GM10266 (cell line): Measurements from ENCODE around the gene ATG4D.
"Not testable (repeated sequence)": the region's sequence is repeated elsewhere in the genome, so short reads cannot be mapped to it uniquely, and the experiment has no call there.

Source experiments
- DNase-seq: peaks from one replicate; pipeline ENCODE4 v3.0.0; 2012; ENCODE audit errors: extremely low spot score
- TF ChIP-seq, protein P1 (sequence below): IDR thresholded peaks from 2 replicates; pipeline ENCODE4 v1.5.1; 2012; ENCODE audit warnings: mild to moderate bottlenecking, low read depth; ENCODE audit not compliant: control insufficient read depth, insufficient read depth; ENCODE audit errors: missing control alignments

Gene ATG4D

DNA sequence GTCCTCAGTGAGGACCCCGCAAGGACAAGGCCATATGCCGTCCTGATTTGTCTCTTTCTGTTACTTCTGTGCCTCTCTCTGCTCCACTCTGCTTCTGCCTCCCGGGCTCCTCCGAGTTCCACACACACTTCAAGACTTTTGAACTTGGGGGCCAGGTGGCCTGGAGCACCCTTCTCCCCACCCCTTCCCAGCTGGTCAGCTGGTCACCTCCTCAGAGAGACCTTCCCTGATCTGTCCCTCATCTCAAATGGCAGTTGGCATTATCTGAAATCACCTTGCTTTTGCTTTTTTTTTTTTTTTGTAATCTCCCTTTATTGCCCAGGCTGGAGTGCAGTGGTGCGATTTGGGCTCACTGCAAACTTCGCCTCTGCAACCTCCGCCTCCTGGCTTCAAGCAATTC, 24.3 kb upstream of the ATG4D start:
- TF ChIP-seq, protein P1, sequence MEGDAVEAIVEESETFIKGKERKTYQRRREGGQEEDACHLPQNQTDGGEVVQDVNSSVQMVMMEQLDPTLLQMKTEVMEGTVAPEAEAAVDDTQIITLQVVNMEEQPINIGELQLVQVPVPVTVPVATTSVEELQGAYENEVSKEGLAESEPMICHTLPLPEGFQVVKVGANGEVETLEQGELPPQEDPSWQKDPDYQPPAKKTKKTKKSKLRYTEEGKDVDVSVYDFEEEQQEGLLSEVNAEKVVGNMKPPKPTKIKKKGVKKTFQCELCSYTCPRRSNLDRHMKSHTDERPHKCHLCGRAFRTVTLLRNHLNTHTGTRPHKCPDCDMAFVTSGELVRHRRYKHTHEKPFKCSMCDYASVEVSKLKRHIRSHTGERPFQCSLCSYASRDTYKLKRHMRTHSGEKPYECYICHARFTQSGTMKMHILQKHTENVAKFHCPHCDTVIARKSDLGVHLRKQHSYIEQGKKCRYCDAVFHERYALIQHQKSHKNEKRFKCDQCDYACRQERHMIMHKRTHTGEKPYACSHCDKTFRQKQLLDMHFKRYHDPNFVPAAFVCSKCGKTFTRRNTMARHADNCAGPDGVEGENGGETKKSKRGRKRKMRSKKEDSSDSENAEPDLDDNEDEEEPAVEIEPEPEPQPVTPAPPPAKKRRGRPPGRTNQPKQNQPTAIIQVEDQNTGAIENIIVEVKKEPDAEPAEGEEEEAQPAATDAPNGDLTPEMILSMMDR = no peak
- DNase-seq = peak; percentile 7

DNA sequence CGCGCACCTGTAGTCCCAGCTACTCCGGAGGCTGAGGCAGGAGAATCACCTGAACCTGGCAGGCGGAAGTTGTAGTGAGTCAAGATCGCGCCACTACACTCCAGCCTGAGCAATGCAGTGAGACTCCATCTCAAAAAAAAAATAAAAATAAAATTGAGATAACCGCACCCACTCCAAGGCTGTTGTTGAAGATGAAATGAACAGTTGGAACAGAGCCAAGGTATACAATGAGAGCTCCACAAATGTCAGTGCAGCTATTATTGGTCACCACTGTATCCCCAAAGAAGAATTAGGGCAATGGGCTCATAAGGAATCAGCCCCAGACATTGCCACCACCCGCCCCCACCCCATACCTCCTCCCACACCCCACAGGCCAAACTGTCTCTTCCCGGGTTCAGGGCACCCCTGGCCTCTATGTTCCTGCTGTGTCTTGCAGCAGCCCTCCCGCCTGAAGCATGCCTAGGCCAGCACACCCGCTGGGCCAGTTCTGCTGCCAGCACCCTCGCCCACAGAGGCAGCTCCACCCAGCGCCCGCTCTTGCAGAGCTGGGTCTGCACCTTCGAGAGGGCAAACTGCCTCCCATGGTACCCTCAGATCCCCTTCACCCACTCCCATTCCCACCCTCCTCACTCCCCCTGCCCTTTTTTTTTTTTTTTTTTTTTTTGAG, 22.9 kb upstream of the ATG4D start:
- DNase-seq = peak; percentile 10
- TF ChIP-seq, protein P1 = no peak

GRCh38 chr19:10521461-10522171, 22.1 kb upstream of the ATG4D start:
- TF ChIP-seq, protein P1 = no peak
- peak; percentile 1 for DNase-seq

DNA sequence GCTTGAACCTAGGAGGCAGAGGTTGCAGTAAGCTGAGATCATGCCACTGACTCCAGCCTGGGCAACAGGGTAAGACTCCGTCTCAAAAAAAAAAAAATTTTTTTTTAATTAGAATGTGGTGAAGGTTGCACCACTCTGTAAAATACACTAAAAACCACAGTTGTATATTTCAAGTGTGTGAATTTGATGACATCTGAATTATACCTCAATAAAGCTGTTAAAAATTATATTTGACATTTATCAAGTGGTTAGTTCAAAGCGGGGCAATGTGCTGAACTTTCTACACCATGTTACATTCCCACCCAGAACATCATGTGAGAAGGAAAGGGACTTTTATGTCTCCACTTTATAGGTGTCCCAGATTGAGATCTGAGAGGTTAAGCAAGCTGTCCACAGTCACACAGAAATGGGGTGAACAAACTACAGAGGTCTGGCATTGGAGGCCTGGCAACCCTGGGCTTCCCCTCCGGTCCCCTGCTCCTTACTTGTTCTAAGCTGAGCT, 20.5 kb upstream of the ATG4D start:
- DNase-seq = no peak
- TF ChIP-seq, protein P1 = no peak

- TF ChIP-seq, protein P1 = no peak
These were observed 18.1 kb upstream of the ATG4D start for GRCh38 chr19:10525636-10526035.

DNA sequence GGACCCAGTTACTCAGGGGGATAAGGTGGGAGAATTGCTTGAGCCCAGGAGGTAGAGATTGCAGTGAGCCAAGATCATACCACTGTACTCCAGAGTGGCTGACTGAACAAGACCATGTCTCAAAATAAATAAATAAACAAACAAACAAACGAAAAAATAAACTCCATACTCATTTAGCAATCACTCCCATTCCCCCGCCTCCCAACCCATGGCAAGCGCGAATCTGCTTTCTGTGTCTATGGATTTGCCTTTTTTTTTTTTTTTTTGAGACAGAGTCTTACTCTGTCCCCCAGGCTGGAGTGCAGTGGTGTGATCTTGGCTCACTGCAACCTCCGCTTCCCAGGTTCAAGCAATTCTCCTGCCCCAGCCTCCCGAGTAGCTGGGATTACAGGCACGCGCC, 16.8 kb upstream of the ATG4D start:
- DNase-seq = not testable (repeated sequence)

More at GRCh38 chr19:10525636-10526035, 18.1 kb upstream of the ATG4D start:
- no peak for DNase-seq

DNA sequence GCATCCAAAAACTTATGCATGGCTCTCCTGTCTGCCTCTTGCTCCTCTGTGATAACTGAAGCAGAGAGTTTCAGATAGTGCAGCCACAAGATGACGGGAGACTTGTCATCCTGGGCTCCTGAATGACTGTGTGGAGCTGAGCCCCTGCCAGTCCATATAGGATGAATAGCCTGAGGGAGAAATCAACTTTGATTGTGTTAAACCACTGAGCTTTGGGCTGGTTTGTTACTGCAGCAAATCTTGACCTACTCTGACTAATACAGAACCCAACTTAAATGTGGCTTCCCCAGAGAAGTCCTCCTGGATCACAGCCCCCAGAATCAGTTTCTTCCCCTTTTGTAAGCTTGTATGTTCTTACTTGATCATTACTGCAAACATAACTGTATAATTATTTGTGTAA, 11.2 kb upstream of the ATG4D start:
- TF ChIP-seq, protein P1 = no peak
- no peak for DNase-seq
